Ovary (tissue), 9 donors: ENCODE measurements around the gene SLC22A12. TPM values are rescaled to one million over a fixed set of nuclear protein-coding genes. Genes with fewer than 3 reads are reported as not detected.

Experiments
- DNase-seq, 5 donors: peaks; one replicate each; pipeline ENCODE4 v3.0.0-alpha.2; 2019 to 2020
- H3K27ac ChIP-seq, 2 donors: fragments of 200-600 bp; one replicate each; pipeline versions ENCODE4 v1.5.1 to v1.8.0; 2019 to 2022
- H3K27me3 ChIP-seq: fragments of 200-600 bp; one replicate; pipeline ENCODE4 v1.8.0; 2022
- H3K36me3 ChIP-seq: fragments of 200-600 bp; sonication (generic); one replicate; pipeline ENCODE4 v1.5.1; 2019
- H3K4me1 ChIP-seq: one replicate; pipeline ENCODE4 v1.8.1; 2013; ENCODE audit warnings: mild to moderate bottlenecking, moderate library complexity; ENCODE audit not compliant: insufficient read depth
- H3K4me3 ChIP-seq: fragments of 200-600 bp; sonication (generic); one replicate; pipeline ENCODE4 v1.5.1; 2017
- H3K9me3 ChIP-seq, 2 donors: fragments of 200-600 bp in 1 of 2; sonication (generic) in 1 of 2; one replicate each; pipeline versions ENCODE4 v1.5.1 to v1.8.1; 2013 to 2019; ENCODE audit warnings: mild to moderate bottlenecking in 1 of 2, moderate library complexity in 1 of 2
- CTCF ChIP-seq, 3 donors: fragments of 450-650 bp in 2 of 3; fragments of 200-600 bp in 1 of 3; IDR thresholded peaks; one replicate each; pipeline versions ENCODE4 v1.5.1 to v1.8.0; 2016 to 2022; ENCODE audit warnings: antibody characterized with exemption in 3 of 3, mild to moderate bottlenecking in 1 of 3
- EP300 ChIP-seq: sonication (generic); formaldehyde crosslinking; IDR thresholded peaks from one replicate; pipeline ENCODE4 v1.6.1; 2017; ENCODE audit warnings: antibody characterized with exemption
- POLR2A ChIP-seq: fragments of 450-650 bp; IDR thresholded peaks from one replicate; pipeline ENCODE4 v1.6.1; 2017; ENCODE audit warnings: antibody characterized with exemption, mild to moderate bottlenecking, moderate library complexity
- WGBS, 3 donors: extraction: QIAGEN DNeasy Blood & Tissue Kit in 1 of 3; methylation state at CpG; one replicate each; pipeline versions ENCODE4 v1.1.5 to v1.1.7; 2013 to 2017; 5-methylcytosine and 5-hydroxymethylcytosine counted together
- intact Hi-C, 4 donors: fragments of 100-400 bp; cut with DNase I; formaldehyde crosslinking; loops; one replicate each; pipeline versions ENCODE4 v1.11.0 to v1.15.1; 2022 to 2023
- polyA plus RNA-seq, 2 donors: library from polyadenylated mRNA; stranded (reverse); fragments of 200-250 nt in 1 of 2; fragments of 350-450 nt in 1 of 2; fragmentation: Illumina TruSeq in 1 of 2; extraction: RNeasy Lipid Tissue Mini Kit (QIAGEN cat#74804) in 1 of 2; gene quantifications; one replicate each; pipeline ENCODE4 v1.2.3, GENCODE V29; 2013 to 2014
- total RNA-seq, 7 donors: library from RNA; depleted of rRNA in 2 of 7; stranded (reverse); fragments of >200 nt in 2 of 7; fragmentation: NEBNext Ultra II Directional in 3 of 7; extraction: Animal tissue kit (Norgen Biotek cat#: 25700) in 3 of 7; gene quantifications; one replicate each; pipeline versions ENCODE4 v1.1.0 to v1.2.4, GENCODE V29; 2016 to 2023
- donor health status: DM: no; HTN: no; CAD: no; lungs with moderate emphysema.
- donor health status: DM: no; HTN: no; CAD: no.
- donor health status: Bipolar disorder and iron deficiency.
- donor health status: DM: yes; HTN: yes; CAD: no.
- donor health status: DM: no; HTN: no; CAD: no.
- donor health status: DM: yes; HTN: yes; CAD: no.

The SLC22A12 gene
- total and polyA plus RNA-seq, 9 donors: not detected

- intact Hi-C loops: no loop called here
- Histone ChIP-seq H3K27me3 (no peaks in the 10 kb centered on the region), H3K36me3 (no peaks in the 10 kb centered on the region), H3K27ac (no peak overlapping the region), H3K4me1 (no peaks in the 10 kb centered on the region), H3K4me3 (no peak overlapping the region), H3K9me3 (no peaks in the 10 kb centered on the region)
- 86 to 94% (median 92%) methylated on average over 4 of the region's 4 CpGs for WGBS, 3 donors
- TF ChIP-seq POLR2A: no peak
- TF ChIP-seq CTCF (IDR thresholded peaks at IDR 0.05): no peak
- no peak for DNase-seq
Measured at GRCh38 chr11:64627371-64627770, 36.4 kb downstream of the SLC22A12 start.

- no peak for DNase-seq
- TF ChIP-seq EP300 (no peak), POLR2A (no peak), CTCF (IDR thresholded peaks at IDR 0.05) (no peak)
- no peaks in the 10 kb centered on the region for H3K9me3 ChIP-seq
- no peaks in the 10 kb centered on the region for H3K36me3 ChIP-seq
- intact Hi-C loops: no loop called here
- WGBS, 3 donors: 91 to 97% (median 92%) methylated on average over 2 of the region's 2 CpGs
- H3K27ac ChIP-seq: no peak overlapping the region
- H3K27me3 ChIP-seq: no peaks in the 10 kb centered on the region
- H3K4me1 ChIP-seq: no peaks in the 10 kb centered on the region
- H3K4me3 ChIP-seq: no peak overlapping the region
Measured at GRCh38 chr11:64628596-64628995, 37.6 kb downstream of the SLC22A12 start.

- no peak for DNase-seq
- H3K36me3 ChIP-seq: no peaks in the 10 kb centered on the region
- WGBS, 3 donors: 80 to 84% (median 82%) methylated on average over 6 of the region's 6 CpGs
- no peak for TF ChIP-seq CTCF (IDR thresholded peaks at IDR 0.05)
- TF ChIP-seq EP300: no peak
- no peak for TF ChIP-seq POLR2A
- no peaks in the 10 kb centered on the region for H3K9me3 ChIP-seq
- H3K4me3 ChIP-seq: no peak overlapping the region
- H3K4me1 ChIP-seq: no peaks in the 10 kb centered on the region
- H3K27ac ChIP-seq: no peak overlapping the region
- H3K27me3 ChIP-seq: no peaks in the 10 kb centered on the region
- intact Hi-C loops: no loop called here
Measured at GRCh38 chr11:64629103-64629502, 38.1 kb downstream of the SLC22A12 start.

GRCh38 chr11:64629796-64630562 lies 39.0 kb downstream of the SLC22A12 start:
- intact Hi-C loops: no loop called here
- H3K9me3 ChIP-seq: no peaks in the 10 kb centered on the region
- TF ChIP-seq EP300 (no peak), CTCF (IDR thresholded peaks at IDR 0.05) (no peak), POLR2A (no peak)
- DNase-seq: no peak
- H3K4me1 ChIP-seq: no peaks in the 10 kb centered on the region
- no peak overlapping the region for H3K4me3 ChIP-seq
- WGBS, 3 donors: 61 to 67% (median 62%) methylated on average over 56 of the region's 56 CpGs
- no peaks in the 10 kb centered on the region for H3K36me3 ChIP-seq
- no peaks in the 10 kb centered on the region for H3K27me3 ChIP-seq
- no peak overlapping the region for H3K27ac ChIP-seq
